Epidermal melanocyte (primary cell): ENCODE data around the gene CIZ1.
"Not testable (repeated sequence)": the region's sequence is repeated elsewhere in the genome, so short reads cannot be mapped to it uniquely, and the experiment has no call there.

Experiments used
- DNase-seq: peaks from one replicate; pipeline ENCODE4 v3.0.0; 2011; ENCODE audit warnings: low spot score; ENCODE audit not compliant: insufficient read length

The CIZ1 gene

GRCh38 chr9:128192601-128193371, 1.4 kb upstream of the CIZ1 start:
- DNase-seq = peak; percentile 88

GRCh38 chr9:128190516-128191405, 611 bp downstream of the CIZ1 start:
- no peak for DNase-seq

GRCh38 chr9:128190013-128190412, 1.4 kb downstream of the CIZ1 start:
- no peak for DNase-seq

GRCh38 chr9:128188209-128188608, 3.2 kb downstream of the CIZ1 start:
- DNase-seq = no peak

- DNase-seq = no peak
Observed at GRCh38 chr9:128187361-128187760, 4.0 kb downstream of the CIZ1 start.

GRCh38 chr9:128185979-128186965, 5.1 kb downstream of the CIZ1 start:
- no peak for DNase-seq

- DNase-seq = no peak
Observed at GRCh38 chr9:128182893-128183588, 8.3 kb downstream of the CIZ1 start.

- DNase-seq = not testable (repeated sequence)
Observed at GRCh38 chr9:128181480-128181879, 9.9 kb downstream of the CIZ1 start.

- DNase-seq = no peak
Observed at GRCh38 chr9:128180447-128180846, 10.9 kb downstream of the CIZ1 start.

GRCh38 chr9:128180001-128180400, 11.4 kb downstream of the CIZ1 start:
- no peak for DNase-seq

- peak; percentile 4 for DNase-seq
Observed at GRCh38 chr9:128178806-128179431, 12.5 kb downstream of the CIZ1 start.

GRCh38 chr9:128175726-128176125, 15.6 kb downstream of the CIZ1 start:
- no peak for DNase-seq

GRCh38 chr9:128175102-128175563, 16.2 kb downstream of the CIZ1 start:
- DNase-seq = no peak

- no peak for DNase-seq
Observed at GRCh38 chr9:128174062-128174461, 17.3 kb downstream of the CIZ1 start.

- no peak for DNase-seq
Observed at GRCh38 chr9:128169925-128170324, 21.4 kb downstream of the CIZ1 start.

- no peak for DNase-seq
Observed at GRCh38 chr9:128169492-128169891, 21.9 kb downstream of the CIZ1 start.

- no peak for DNase-seq
Observed at GRCh38 chr9:128168731-128169308, 22.6 kb downstream of the CIZ1 start.

GRCh38 chr9:128167209-128167608, 24.2 kb downstream of the CIZ1 start:
- no peak for DNase-seq

GRCh38 chr9:128166169-128166568, 25.2 kb downstream of the CIZ1 start:
- DNase-seq = no peak
